Activated T-helper 1 cell treated with anti-CD3 and anti-CD28 coated beads, Interleukin-12 subunit alpha, Interleukin-12 subunit beta, Interleukin-2, Interleukin-4 antibody, amounts not matched to agents 30 ng/mL and 10 ng/mL and 1 ng/mL, durations not matched to agents 14 hours and 24 hours and 36 hours (primary cell): ENCODE measurements around the gene CDK12. TPM values are rescaled to one million over a fixed set of nuclear protein-coding genes. Genes with fewer than 3 reads are reported as not detected.

Experiments used
- DNase-seq: peaks from one replicate; pipeline ENCODE4 v3.0.0; 2021; ENCODE audit warnings: low spot score
- H3K27ac Mint-ChIP-seq: one replicate; pipeline ENCODE4 v1.8.0; 2021; ENCODE audit warnings: mild to moderate bottlenecking, mixed read lengths
- H3K27me3 Mint-ChIP-seq: one replicate; pipeline ENCODE4 v1.8.0; 2022; ENCODE audit warnings: mild to moderate bottlenecking, moderate library complexity, mixed read lengths; ENCODE audit not compliant: insufficient read depth
- H3K36me3 Mint-ChIP-seq: one replicate; pipeline ENCODE4 v1.8.0; 2021; ENCODE audit warnings: low read depth, mixed read lengths
- H3K4me1 Mint-ChIP-seq: one replicate; pipeline ENCODE4 v1.8.0; 2021; ENCODE audit warnings: low read depth, mixed read lengths
- H3K4me3 Mint-ChIP-seq: one replicate; pipeline ENCODE4 v1.8.0; 2021; ENCODE audit warnings: mild to moderate bottlenecking, moderate library complexity, mixed read lengths
- H3K9me3 Mint-ChIP-seq: one replicate; pipeline ENCODE4 v1.8.0; 2021; ENCODE audit warnings: mixed read lengths
- intact Hi-C: fragments of 100-400 bp; cut with micrococcal nuclease; formaldehyde crosslinking; loops from one replicate; pipeline ENCODE4 v1.15.1; 2024
- total RNA-seq: library from RNA; stranded (reverse); gene quantifications from 2 replicates; pipeline ENCODE4 v1.2.3, GENCODE V29; 2022

CDK12 gene
- total RNA-seq, 1 donor from 2014 or later, result 97.4 TPM

DNA sequence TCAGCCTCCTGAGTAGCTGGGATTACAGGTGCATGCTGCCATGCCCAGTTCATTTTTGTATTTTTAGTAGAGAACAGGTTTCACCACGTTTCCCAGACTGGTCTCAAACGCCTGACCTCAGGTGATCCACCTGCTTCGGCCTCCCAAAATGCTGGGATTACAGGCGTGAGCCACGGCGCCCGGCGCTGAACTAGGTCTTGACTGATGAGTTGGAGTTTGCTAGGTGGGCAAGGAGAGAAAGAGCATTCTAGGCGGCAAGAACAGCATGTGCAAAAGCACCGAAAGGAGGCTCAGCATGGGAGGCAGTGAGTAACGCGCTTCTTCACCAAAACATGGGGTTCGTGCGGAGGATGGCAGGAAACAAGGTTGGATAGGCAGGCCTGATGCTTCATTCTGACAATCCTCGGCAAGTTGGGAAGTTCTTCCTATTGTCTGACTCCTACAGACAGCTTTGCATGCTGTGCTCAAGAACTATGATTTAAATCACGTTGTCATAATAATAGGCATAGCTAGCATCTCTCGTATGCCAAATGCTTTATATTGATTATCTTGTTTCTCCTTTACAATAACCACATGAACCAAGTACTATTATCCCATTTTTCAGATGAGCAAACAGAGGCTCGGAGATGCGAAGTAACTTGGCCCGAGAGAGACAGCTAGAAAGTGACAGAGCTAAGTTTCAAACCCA is 119.9 kb downstream of the CDK12 start:
- Mint-ChIP-seq H3K4me1 (no peaks in the 10 kb centered on the region), H3K36me3 (no peaks in the 10 kb centered on the region)

DNA sequence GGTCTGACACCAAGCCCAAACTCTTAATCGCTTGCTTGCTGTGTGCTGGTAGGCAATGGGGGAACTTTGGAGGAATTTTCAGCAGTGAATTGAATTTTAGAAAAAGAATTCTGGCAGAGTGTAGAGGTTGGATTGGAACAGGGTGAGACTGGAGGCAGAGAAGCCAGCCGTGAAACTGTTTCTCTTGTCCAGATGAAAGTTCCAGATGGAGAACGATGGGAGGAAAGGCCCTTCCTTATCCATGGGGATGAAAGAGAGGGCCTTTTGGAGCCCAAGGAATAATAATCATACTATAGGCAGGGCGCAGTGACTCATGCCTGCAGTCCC is 120.4 kb downstream of the CDK12 start:
- Mint-ChIP-seq H3K36me3 (no peaks in the 10 kb centered on the region), H3K9me3 (no peaks in the 10 kb centered on the region), H3K4me1 (no peaks in the 10 kb centered on the region), H3K27ac (no peak overlapping the region), H3K4me3 (no peak overlapping the region), H3K27me3 (peaks cover 4% of the 10 kb centered on the region)
- intact Hi-C loops, result no loop called here
- no peak for DNase-seq

More for the DNA sequence above, 119.9 kb downstream of the CDK12 start:
- H3K27ac Mint-ChIP-seq, result no peak overlapping the region
- intact Hi-C loops, result no loop called here
- H3K4me3 Mint-ChIP-seq, result no peak overlapping the region
- no peaks in the 10 kb centered on the region for H3K9me3 Mint-ChIP-seq
- DNase-seq, result no peak
- peaks cover 4% of the 10 kb centered on the region for H3K27me3 Mint-ChIP-seq

DNA sequence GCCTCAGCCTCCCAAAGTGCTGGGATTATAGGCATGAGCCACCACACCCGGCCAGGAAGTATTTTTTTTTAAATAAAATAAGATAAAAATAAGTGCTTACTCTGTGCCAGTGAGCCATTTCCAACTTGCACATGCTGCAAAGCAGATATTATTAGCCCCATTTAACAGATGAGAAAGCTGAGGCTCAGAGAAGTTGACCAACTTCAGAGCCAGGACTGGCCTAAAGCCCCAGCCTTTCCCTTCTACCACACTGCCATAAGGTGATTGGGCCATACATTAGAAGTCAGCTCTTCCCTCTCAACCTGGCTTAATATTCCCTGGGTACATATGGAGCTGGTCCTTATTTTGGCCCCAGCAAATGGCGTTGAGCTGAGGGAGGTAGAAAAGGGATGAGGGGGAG is 121.4 kb downstream of the CDK12 start:
- no peak overlapping the region for H3K27ac Mint-ChIP-seq
- H3K4me1 Mint-ChIP-seq, result no peaks in the 10 kb centered on the region
- H3K36me3 Mint-ChIP-seq, result no peaks in the 10 kb centered on the region
- no peaks in the 10 kb centered on the region for H3K9me3 Mint-ChIP-seq
- no peak for DNase-seq
- intact Hi-C loops, result no loop called here
- peaks cover 5% of the 10 kb centered on the region for H3K27me3 Mint-ChIP-seq
- no peak overlapping the region for H3K4me3 Mint-ChIP-seq

Other genes starting within 250 kb of the CDK12 start
- gene STAC2, start 235.5 kb upstream of the CDK12 start, total RNA-seq, result 0.08 TPM in 1 of 2 replicates, not detected in the other
- gene FBXL20, start 59.9 kb upstream of the CDK12 start, total RNA-seq, result 20.1 and 25.6 TPM in 2 replicates
- 72.0 and 73.4 TPM in 2 replicates for gene MED1, start 10.2 kb upstream of the CDK12 start, total RNA-seq
- gene NEUROD2, start 146.4 kb downstream of the CDK12 start, total RNA-seq, result not detected in 2 replicates
- not detected in 2 replicates for gene PPP1R1B, start 165.5 kb downstream of the CDK12 start, total RNA-seq
- gene STARD3, start 175.7 kb downstream of the CDK12 start, total RNA-seq, result 54.7 and 65.3 TPM in 2 replicates
- gene TCAP, start 203.9 kb downstream of the CDK12 start, total RNA-seq, result 0.96 and 1.4 TPM in 2 replicates
- gene PNMT, start 207.0 kb downstream of the CDK12 start, total RNA-seq, result not detected in 2 replicates
- gene PGAP3, start 226.6 kb downstream of the CDK12 start, total RNA-seq, result 14.4 and 16.9 TPM in 2 replicates
- 2.5 and 3.0 TPM in 2 replicates for gene ERBB2, start 238.6 kb downstream of the CDK12 start, total RNA-seq